Ascending aorta (tissue), 2 donors: Measurements from ENCODE around the gene CMIP. TPM values are rescaled to one million over a fixed set of nuclear protein-coding genes. Genes with fewer than 3 reads are reported as not detected.

Source experiments
- DNase-seq, 2 donors: peaks; one replicate each; pipeline ENCODE4 v3.0.0-alpha.2; 2019; ENCODE audit warnings: low spot score in 2 of 2
- H3K27ac ChIP-seq, 2 donors: fragments of 200-600 bp; sonication (generic); one replicate each; pipeline ENCODE4 v1.5.1; 2016 to 2017; ENCODE audit warnings: mild to moderate bottlenecking in 1 of 2
- H3K27me3 ChIP-seq: fragments of 200-600 bp; sonication (generic); one replicate; pipeline ENCODE4 v1.5.1; 2017
- H3K36me3 ChIP-seq, 2 donors: fragments of 200-600 bp; sonication (generic); one replicate each; pipeline ENCODE4 v1.5.1; 2016
- H3K4me1 ChIP-seq, 2 donors: fragments of 200-600 bp; sonication (generic); one replicate each; pipeline ENCODE4 v1.5.1; 2016 to 2017; ENCODE audit warnings: mild to moderate bottlenecking in 1 of 2
- H3K4me3 ChIP-seq, 2 donors: fragments of 200-600 bp; sonication (generic); one replicate each; pipeline ENCODE4 v1.5.1; 2016 to 2017; ENCODE audit warnings: mild to moderate bottlenecking in 1 of 2
- H3K9me3 ChIP-seq, 2 donors: fragments of 200-600 bp; sonication (generic); one replicate each; pipeline ENCODE4 v1.5.1; 2016
- CTCF ChIP-seq, 3 experiments: fragments of 200-600 bp in 2 of 3; fragments of 450-650 bp in 1 of 3; sonication (generic) in 2 of 3; IDR thresholded peaks; one replicate each; pipeline ENCODE4 v1.5.1; 2016 to 2019; ENCODE audit warnings: antibody characterized with exemption in 3 of 3, mild to moderate bottlenecking in 1 of 3, moderate library complexity in 1 of 3
- intact Hi-C: fragments of 100-400 bp; cut with DNase I; formaldehyde crosslinking; loops from one replicate; pipeline ENCODE4 v1.15.1; 2023
- total RNA-seq: library from RNA; depleted of rRNA; stranded (reverse); fragments of >200 nt; gene quantifications from one replicate; pipeline ENCODE4 v1.1.0, GENCODE V29; 2016

The CMIP gene
- total RNA-seq, 1 donor from 2014 or later = 110 TPM

GRCh38 chr16:81558077-81558443 lies 113.5 kb downstream of the CMIP start:
- no peak overlapping the region for H3K27ac ChIP-seq
- TF ChIP-seq CTCF (IDR thresholded peaks at IDR 0.05) = no peak
- peaks cover 5 to 7% of the 10 kb centered on the region in 2 donors for H3K4me1 ChIP-seq
- no peak overlapping the region for H3K4me3 ChIP-seq
- DNase-seq = no peak
- no peaks in the 10 kb centered on the region for H3K36me3 ChIP-seq
- intact Hi-C loops = no loop called here
- no peaks in the 10 kb centered on the region for H3K27me3 ChIP-seq
- H3K9me3 ChIP-seq = no peaks in the 10 kb centered on the region

GRCh38 chr16:81558444-81559175 lies 114.0 kb downstream of the CMIP start:
- intact Hi-C loops = no loop called here
- no peak for DNase-seq
- H3K27ac ChIP-seq = no peak overlapping the region

GRCh38 chr16:81560979-81561657 lies 116.5 kb downstream of the CMIP start:
- intact Hi-C loops = no loop called here
- Histone ChIP-seq H3K4me1 (no peaks in the 10 kb centered on the region), H3K9me3 (no peaks in the 10 kb centered on the region), H3K27me3 (no peaks in the 10 kb centered on the region), H3K27ac (no peak overlapping the region), H3K36me3 (no peaks in the 10 kb centered on the region), H3K4me3 (no peak overlapping the region)
- no peak for DNase-seq
- no peak for TF ChIP-seq CTCF (IDR thresholded peaks at IDR 0.05)

More at GRCh38 chr16:81558444-81559175, 114.0 kb downstream of the CMIP start:
- Histone ChIP-seq H3K9me3 (no peaks in the 10 kb centered on the region), H3K4me1 (peaks cover 2 to 3% of the 10 kb centered on the region in 2 donors), H3K4me3 (no peak overlapping the region), H3K36me3 (no peaks in the 10 kb centered on the region), H3K27me3 (no peaks in the 10 kb centered on the region)
- TF ChIP-seq CTCF (IDR thresholded peaks at IDR 0.05) = no peak

GRCh38 chr16:81562174-81562849 lies 117.7 kb downstream of the CMIP start:
- intact Hi-C loops = no loop called here
- no peaks in the 10 kb centered on the region for H3K9me3 ChIP-seq
- no peak for TF ChIP-seq CTCF (IDR thresholded peaks at IDR 0.05)

GRCh38 chr16:81562926-81563325 lies 118.3 kb downstream of the CMIP start:
- intact Hi-C loops = no loop called here
- Histone ChIP-seq H3K9me3 (no peaks in the 10 kb centered on the region), H3K27me3 (no peaks in the 10 kb centered on the region), H3K4me1 (no peaks in the 10 kb centered on the region), H3K36me3 (no peaks in the 10 kb centered on the region), H3K27ac (no peak overlapping the region), H3K4me3 (no peak overlapping the region)
- no peak for TF ChIP-seq CTCF (IDR thresholded peaks at IDR 0.05)
- no peak for DNase-seq

More at GRCh38 chr16:81562174-81562849, 117.7 kb downstream of the CMIP start:
- Histone ChIP-seq H3K4me3 (no peak overlapping the region), H3K27ac (no peak overlapping the region), H3K4me1 (no peaks in the 10 kb centered on the region), H3K27me3 (no peaks in the 10 kb centered on the region), H3K36me3 (no peaks in the 10 kb centered on the region)
- no peak for DNase-seq
